MCF 10A (cell line): ENCODE results near the gene PDZD8. TPM values are rescaled to one million over a fixed set of nuclear protein-coding genes. Genes with fewer than 3 reads are reported as not detected.

Source experiments
- BruUV-seq: library from RNA; stranded (reverse); fragments of 400-500 nt; replicated peaks from 2 replicates; lab custom pipeline; 2021; lab: Mats Ljungman, UMichigan
- CTCF ChIA-PET: fragments of 300-600 bp; sonication (Branson Sonifier 250); formaldehyde crosslinking; extraction: SDS; loops from one replicate; lab custom pipeline; 2021; ENCODE audit warnings: antibody characterized with exemption, inconsistent platforms; lab: Yijun Ruan, JAX
- POLR2A ChIA-PET: fragments of 300-600, 350-650 bp; sonication (Branson Sonifier 250); formaldehyde crosslinking; extraction: SDS; loops from one replicate; lab custom pipeline; 2020; ENCODE audit warnings: antibody characterized with exemption, inconsistent platforms; lab: Yijun Ruan, JAX
- DNase-seq: peaks from one replicate; pipeline ENCODE4 v3.0.0-alpha.2; 2018; ENCODE audit not compliant: unreplicated experiment
- H3K27ac Mint-ChIP-seq: one replicate; pipeline ENCODE4 v1.8.0; 2022; ENCODE audit warnings: mild to moderate bottlenecking, low read depth, mixed read lengths; ENCODE audit not compliant: unreplicated experiment
- H3K27me3 Mint-ChIP-seq: one replicate; pipeline ENCODE4 v1.8.0; 2022; ENCODE audit warnings: mixed read lengths; ENCODE audit not compliant: insufficient read depth, unreplicated experiment
- H3K36me3 Mint-ChIP-seq: one replicate; pipeline ENCODE4 v1.8.0; 2022; ENCODE audit warnings: mild to moderate bottlenecking, moderate library complexity, mixed read lengths; ENCODE audit not compliant: insufficient read depth, unreplicated experiment
- H3K4me1 Mint-ChIP-seq: one replicate; pipeline ENCODE4 v1.8.0; 2022; ENCODE audit warnings: mixed read lengths; ENCODE audit not compliant: insufficient read depth, unreplicated experiment
- H3K4me3 Mint-ChIP-seq: one replicate; pipeline ENCODE4 v1.8.0; 2022; ENCODE audit warnings: mild to moderate bottlenecking, moderate library complexity, mixed read lengths; ENCODE audit not compliant: unreplicated experiment
- H3K9me3 Mint-ChIP-seq: one replicate; pipeline ENCODE4 v1.8.0; 2022; ENCODE audit warnings: mixed read lengths; ENCODE audit not compliant: unreplicated experiment
- intact Hi-C: fragments of 100-400 bp; cut with micrococcal nuclease; formaldehyde crosslinking; loops from 2 replicates; pipeline ENCODE4 v1.14.1; 2022
- total RNA-seq: library from RNA; stranded (reverse); gene quantifications from 2 replicates; pipeline ENCODE4 v1.2.3, GENCODE V29; 2022
- TF ChIP-seq, protein P1 (sequence below): fragments of 200-600 bp; IDR thresholded peaks from one replicate; pipeline ENCODE4 v1.8.0; 2022; ENCODE audit warnings: antibody characterized with exemption, mild to moderate bottlenecking; ENCODE audit not compliant: unreplicated experiment

The PDZD8 gene
- total RNA-seq, 1 experiment from 2014 or later, result 43.0 TPM

DNA sequence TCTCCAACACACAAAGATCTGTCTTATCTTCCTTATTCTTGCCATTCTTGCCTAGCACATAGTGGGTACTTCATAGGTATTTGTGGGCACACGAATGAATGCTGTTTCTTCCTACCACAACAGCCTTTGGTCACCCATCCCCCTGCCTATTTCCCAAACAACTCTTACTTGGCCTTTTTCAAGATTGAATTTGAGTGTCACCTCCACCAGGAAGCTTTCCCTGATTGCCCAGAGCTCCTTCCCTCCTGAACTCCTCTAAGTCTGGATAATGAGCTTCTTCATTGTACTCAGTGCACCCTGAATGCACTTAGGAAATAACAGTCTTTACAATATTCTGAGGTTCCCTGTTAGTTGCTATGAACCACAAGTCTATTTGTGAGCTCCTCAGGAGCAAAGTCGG lies 11.6 kb upstream of the PDZD8 start:
- Mint-ChIP-seq H3K4me3 (no peak overlapping the region), H3K36me3 (no peaks in the 10 kb centered on the region), H3K9me3 (no peaks in the 10 kb centered on the region), H3K27me3 (peaks cover 40% of the 10 kb centered on the region), H3K27ac (no peak overlapping the region), H3K4me1 (peaks cover 5% of the 10 kb centered on the region)
- TF ChIP-seq, protein P1, sequence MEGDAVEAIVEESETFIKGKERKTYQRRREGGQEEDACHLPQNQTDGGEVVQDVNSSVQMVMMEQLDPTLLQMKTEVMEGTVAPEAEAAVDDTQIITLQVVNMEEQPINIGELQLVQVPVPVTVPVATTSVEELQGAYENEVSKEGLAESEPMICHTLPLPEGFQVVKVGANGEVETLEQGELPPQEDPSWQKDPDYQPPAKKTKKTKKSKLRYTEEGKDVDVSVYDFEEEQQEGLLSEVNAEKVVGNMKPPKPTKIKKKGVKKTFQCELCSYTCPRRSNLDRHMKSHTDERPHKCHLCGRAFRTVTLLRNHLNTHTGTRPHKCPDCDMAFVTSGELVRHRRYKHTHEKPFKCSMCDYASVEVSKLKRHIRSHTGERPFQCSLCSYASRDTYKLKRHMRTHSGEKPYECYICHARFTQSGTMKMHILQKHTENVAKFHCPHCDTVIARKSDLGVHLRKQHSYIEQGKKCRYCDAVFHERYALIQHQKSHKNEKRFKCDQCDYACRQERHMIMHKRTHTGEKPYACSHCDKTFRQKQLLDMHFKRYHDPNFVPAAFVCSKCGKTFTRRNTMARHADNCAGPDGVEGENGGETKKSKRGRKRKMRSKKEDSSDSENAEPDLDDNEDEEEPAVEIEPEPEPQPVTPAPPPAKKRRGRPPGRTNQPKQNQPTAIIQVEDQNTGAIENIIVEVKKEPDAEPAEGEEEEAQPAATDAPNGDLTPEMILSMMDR, result no peak
- no TSS peak for BruUV-seq
- intact Hi-C loops, result no loop called here
- ChIA-PET CTCF (no interaction called here), POLR2A (interaction anchor here (1.6 kb wide), 1 partner anchor 10 kb away, joined by 5 read pairs; no protein-coding TSS in a partner anchor)
- DNase-seq, result no peak

- no peaks in the 10 kb centered on the region for H3K9me3 Mint-ChIP-seq
- no peaks in the 10 kb centered on the region for H3K36me3 Mint-ChIP-seq
- no peak overlapping the region for H3K27ac Mint-ChIP-seq
- TF ChIP-seq, protein P1, result no peak
- no TSS peak for BruUV-seq
- ChIA-PET POLR2A (interaction anchor here (1.2 kb wide), 1 partner anchor 11 kb away, joined by 4 read pairs; no protein-coding TSS in a partner anchor), CTCF (interaction anchor here (1.2 kb wide), 1 partner anchor 9 kb away, joined by 3 read pairs; no protein-coding TSS in a partner anchor)
- no peak overlapping the region for H3K4me3 Mint-ChIP-seq
- intact Hi-C loops, result no loop called here
- H3K4me1 Mint-ChIP-seq, result no peaks in the 10 kb centered on the region
- peaks cover 46% of the 10 kb centered on the region for H3K27me3 Mint-ChIP-seq
- DNase-seq, result no peak
Observed at GRCh38 chr10:117382861-117383260, 7.6 kb upstream of the PDZD8 start.

GRCh38 chr10:117374506-117375359 lies 507 bp downstream of the PDZD8 start:
- peak; percentile 45 for DNase-seq
- Mint-ChIP-seq H3K27me3 (peaks cover 9% of the 10 kb centered on the region), H3K36me3 (no peaks in the 10 kb centered on the region), H3K4me3 (peak overlapping the region; percentile 86), H3K4me1 (peaks cover 18% of the 10 kb centered on the region), H3K9me3 (no peaks in the 10 kb centered on the region), H3K27ac (peak overlapping the region; percentile 89)
- ChIA-PET CTCF (interaction anchor here (0.7 to 1.2 kb wide), 3 partner anchors 14 to 56 kb away, joined by 3 to 4 read pairs (median 3); no protein-coding TSS in a partner anchor), POLR2A (interaction anchor here (0.6 to 7.0 kb wide), 22 partner anchors 9 to 1224 kb away, joined by 3 to 65 read pairs (median 4); no protein-coding TSS in a partner anchor)
- intact Hi-C loops, result loop anchor here (5.0 kb wide), 1 partner anchor 147 kb away; no protein-coding TSS in a partner anchor
- TF ChIP-seq, protein P1, result no peak
- BruUV-seq, result no TSS peak
